IMR-90 (cell line): ENCODE measurements around the gene CHRNA1. TPM values are rescaled to one million over a fixed set of nuclear protein-coding genes. Genes with fewer than 3 reads are reported as not detected.
A peak's percentile ranks its signal among the peaks of the same experiment; 100 is the strongest.

ENCODE experiments used
- ATAC-seq: fragments of 200-7000 bp; cut with Tn5 transposase; 2 replicates; pipeline ENCODE4 v1.9.1; 2020; ENCODE audit warnings: low read depth, mild to moderate bottlenecking, moderate library complexity
- BruUV-seq: library from RNA; stranded (reverse); fragments of 400-500 nt; replicated peaks from 2 replicates; lab custom pipeline; 2021; lab: Mats Ljungman, UMichigan
- CTCF ChIA-PET: fragments of 300-600 bp; formaldehyde crosslinking; extraction: SDS; loops from one replicate; lab custom pipeline; 2021; ENCODE audit warnings: antibody characterized with exemption; lab: Yijun Ruan, JAX
- POLR2A ChIA-PET: fragments of 300-600 bp; sonication (Branson Sonifier 250); formaldehyde crosslinking; loops from one replicate; lab custom pipeline; 2022; ENCODE audit warnings: antibody characterized with exemption; ENCODE audit not compliant: unreplicated experiment; lab: Charles Lee
- DNase-seq: peaks from one replicate; pipeline ENCODE4 v3.0.0; 2013
- H2AFZ ChIP-seq: replicated peaks from 2 replicates; pipeline ENCODE3; 2013; ENCODE audit warnings: low read length, mild to moderate bottlenecking; ENCODE audit not compliant: poor library complexity
- H2AK5ac ChIP-seq: 2 replicates; pipeline ENCODE4 v1.6.1; 2013; ENCODE audit warnings: low read depth, low read length, inconsistent platforms
- H2AK9ac ChIP-seq: replicated peaks from 2 replicates; pipeline ENCODE3; 2013; ENCODE audit warnings: mild to moderate bottlenecking, low read depth, low read length, moderate library complexity; ENCODE audit not compliant: poor library complexity
- H2BK120ac ChIP-seq: 2 replicates; pipeline ENCODE4 v1.6.1; 2013; ENCODE audit warnings: low read depth, low read length, inconsistent platforms
- H2BK15ac ChIP-seq: 3 replicates; pipeline ENCODE4 v1.6.1; 2013; ENCODE audit warnings: low read depth, low read length, inconsistent platforms
- H2BK20ac ChIP-seq: 2 replicates; pipeline ENCODE4 v1.6.1; 2013; ENCODE audit warnings: low read depth, mild to moderate bottlenecking, inconsistent platforms, low read length, moderate library complexity
- H2BK5ac ChIP-seq: 2 replicates; pipeline ENCODE4 v1.6.1; 2013; ENCODE audit warnings: mild to moderate bottlenecking, low read depth, low read length, inconsistent platforms; ENCODE audit not compliant: poor library complexity, severe bottlenecking
- H3K14ac ChIP-seq: replicated peaks from 2 replicates; pipeline ENCODE4 v1.6.1; 2013; ENCODE audit warnings: low read depth, low read length, inconsistent platforms
- H3K18ac ChIP-seq: 2 replicates; pipeline ENCODE4 v1.6.1; 2013; ENCODE audit warnings: low read depth, low read length, control low read depth
- H3K23ac ChIP-seq: 2 replicates; pipeline ENCODE4 v1.6.1; 2013; ENCODE audit warnings: low read depth, low read length, inconsistent platforms
- H3K27ac ChIP-seq: 2 replicates; pipeline ENCODE4 v1.5.1; 2013; ENCODE audit warnings: mild to moderate bottlenecking, control low read depth, low read length; ENCODE audit not compliant: insufficient read depth
- H3K27me3 ChIP-seq: 2 replicates; pipeline ENCODE4 v1.6.1; 2013; ENCODE audit warnings: low read length; ENCODE audit not compliant: control insufficient read depth, insufficient read depth
- H3K36me3 ChIP-seq: 2 replicates; pipeline ENCODE4 v1.6.1; 2013; ENCODE audit warnings: low read length, mixed read lengths; ENCODE audit not compliant: control insufficient read depth, insufficient read depth
- H3K4ac ChIP-seq: 2 replicates; pipeline ENCODE4 v1.6.1; 2013; ENCODE audit warnings: low read depth, low read length, inconsistent platforms
- H3K4me1 ChIP-seq: 2 replicates; pipeline ENCODE4 v1.6.1; 2013; ENCODE audit warnings: low read length, mixed read lengths; ENCODE audit not compliant: control insufficient read depth, insufficient read depth
- H3K4me2 ChIP-seq: 2 replicates; pipeline ENCODE4 v1.6.1; 2013; ENCODE audit warnings: low read depth, mild to moderate bottlenecking, control low read depth, low read length, moderate library complexity
- H3K4me3 ChIP-seq: 2 replicates; pipeline ENCODE4 v1.5.1; 2013; ENCODE audit warnings: low read depth, mild to moderate bottlenecking, control low read depth, low read length, moderate library complexity; ENCODE audit not compliant: insufficient read depth
- H3K56ac ChIP-seq: 2 replicates; pipeline ENCODE4 v1.6.1; 2013; ENCODE audit warnings: low read length, inconsistent platforms; ENCODE audit not compliant: insufficient read depth; ENCODE audit errors: extremely low read depth
- H3K79me1 ChIP-seq, 2 experiments: 2 replicates each; pipeline ENCODE4 v1.6.1; 2013; ENCODE audit warnings: low read length in 2 of 2, inconsistent platforms in 1 of 2, low read depth in 1 of 2
- H3K9ac ChIP-seq: 2 replicates; pipeline ENCODE4 v1.6.1; 2013; ENCODE audit warnings: low read depth, low read length, control low read depth
- H3K9me1 ChIP-seq: 2 replicates; pipeline ENCODE4 v1.6.1; 2013; ENCODE audit warnings: low read length, inconsistent platforms; ENCODE audit not compliant: insufficient read depth
- H3K9me3 ChIP-seq: 2 replicates; pipeline ENCODE4 v1.6.1; 2013; ENCODE audit warnings: low read length; ENCODE audit not compliant: control insufficient read depth, insufficient read depth
- H4K20me1 ChIP-seq: 2 replicates; pipeline ENCODE4 v1.6.1; 2013; ENCODE audit warnings: low read length, inconsistent platforms; ENCODE audit not compliant: insufficient read depth
- H4K5ac ChIP-seq: 2 replicates; pipeline ENCODE4 v1.6.1; 2013; ENCODE audit warnings: mild to moderate bottlenecking, low read depth, low read length, control low read depth
- H4K8ac ChIP-seq, 2 experiments: 2 replicates each; pipeline ENCODE4 v1.6.1; 2013; ENCODE audit warnings: low read depth in 2 of 2, low read length in 2 of 2, control low read depth in 1 of 2, inconsistent platforms in 1 of 2
- H4K91ac ChIP-seq: 2 replicates; pipeline ENCODE4 v1.6.1; 2013; ENCODE audit warnings: low read depth, low read length, inconsistent platforms; ENCODE audit not compliant: insufficient read depth
- BHLHE40 ChIP-seq: fragments of 150-350 bp; IDR thresholded peaks from 2 replicates; pipeline ENCODE4 v1.6.1; 2016; ENCODE audit warnings: mild to moderate bottlenecking, low read depth, low read length
- CEBPB ChIP-seq: IDR thresholded peaks from 2 replicates; pipeline ENCODE4 v1.6.1; 2012; ENCODE audit warnings: low read depth, low read length, improper control_type of control experiment
- CHD1 ChIP-seq: IDR thresholded peaks from 2 replicates; pipeline ENCODE4 v1.6.1; 2012; ENCODE audit warnings: low read depth, low read length, improper control_type of control experiment
- CTCF ChIP-seq: conservative IDR thresholded peaks from 2 replicates; pipeline ENCODE4 v1.5.1; 2012; ENCODE audit warnings: mild to moderate bottlenecking, low read depth, low read length, improper control_type of control experiment
- FOS ChIP-seq: fragments of 150-350 bp; IDR thresholded peaks from 2 replicates; pipeline ENCODE4 v1.6.1; 2016; ENCODE audit warnings: low read depth, low read length
- MXI1 ChIP-seq: IDR thresholded peaks from 2 replicates; pipeline ENCODE4 v1.6.1; 2012; ENCODE audit warnings: low read depth, mild to moderate bottlenecking, low read length, moderate library complexity, borderline replicate concordance
- NFE2L2 ChIP-seq: fragments of 150-350 bp; IDR thresholded peaks from 2 replicates; pipeline ENCODE4 v1.6.1; 2016; ENCODE audit warnings: low read depth, mild to moderate bottlenecking, low read length
- RAD21 ChIP-seq: IDR thresholded peaks from 2 replicates; pipeline ENCODE4 v1.6.1; 2012; ENCODE audit warnings: low read length, improper control_type of control experiment
- RFX5 ChIP-seq: IDR thresholded peaks from 2 replicates; pipeline ENCODE4 v1.8.0; 2012; ENCODE audit warnings: low read depth, mild to moderate bottlenecking, low read length, moderate library complexity
- SMC3 ChIP-seq: fragments of 150-350 bp; IDR thresholded peaks from 2 replicates; pipeline ENCODE4 v1.6.1; 2016; ENCODE audit warnings: low read depth, mild to moderate bottlenecking, antibody characterized with exemption, low read length, moderate library complexity
- USF2 ChIP-seq: fragments of 150-350 bp; IDR thresholded peaks from 2 replicates; pipeline ENCODE4 v1.6.1; 2017; ENCODE audit warnings: mild to moderate bottlenecking, antibody characterized with exemption, low read length, low read depth
- WGBS, 2 experiments: methylation state at CpG; one replicate each; pipeline versions ENCODE4 v1.1.5 to v1.1.7; 2013; ENCODE audit warnings: missing lambda C conversion rate in 2 of 2; ENCODE audit not compliant: insufficient read length in 1 of 2; ENCODE audit errors: extremely low coverage in 2 of 2; 5-methylcytosine and 5-hydroxymethylcytosine counted together
- dilution Hi-C: fragments of 300-500 bp; cut with HindIII; formaldehyde crosslinking; loops from one replicate; pipeline ENCODE4 v1.14.3; 2018; ENCODE audit warnings: low sequenced_read_pairs; ENCODE audit not compliant: unreplicated experiment
- in situ Hi-C: fragments of 300-500 bp; cut with MboI; formaldehyde crosslinking; loops from 3 replicates; pipeline ENCODE4 v1.14.3; 2019; ENCODE audit warnings: low sequenced_read_pairs, inconsistent platforms, mixed read lengths
- intact Hi-C: fragments of 100-400 bp; cut with micrococcal nuclease; formaldehyde crosslinking; loops from 2 replicates; pipeline ENCODE4 v1.10.0; 2022
- polyA plus RNA-seq, 3 experiments: library from polyadenylated mRNA; depleted of rRNA; stranded (reverse); fragments of >200 nt; gene quantifications; 2 replicates each; pipeline ENCODE4 v1.2.3, GENCODE V29; 2012; ENCODE audit warnings: low replicate concordance in 1 of 3
- total RNA-seq: library from RNA; depleted of rRNA; stranded (reverse); fragments of >200 nt; gene quantifications from 2 replicates; pipeline ENCODE4 v1.2.3, GENCODE V29; 2012
- TF ChIP-seq, protein P1 (sequence below): fragments of 150-350 bp; IDR thresholded peaks from 2 replicates; pipeline ENCODE4 v1.6.1; 2016; ENCODE audit warnings: low read depth, mild to moderate bottlenecking, low read length, moderate library complexity, borderline replicate concordance

The CHRNA1 gene
- total and polyA plus RNA-seq, 2 of the 4 experiments (the other 2 are of a cell fraction): 0.75 to 0.90 TPM

- H2BK15ac ChIP-seq: peak overlapping the region; percentile 96; the same call in 2 of the 3 replicates
- peak overlapping the region; percentile 96 for H4K91ac ChIP-seq
- in situ Hi-C loops (loop anchor here (5.0 kb wide), 1 partner anchor 64 kb away; no protein-coding TSS in a partner anchor), dilution Hi-C loops (no loop called here), intact Hi-C loops (no loop called here)
- peak; percentile 99 for DNase-seq
- H2AFZ ChIP-seq: peak overlapping the region; percentile 88
- no peaks in the 10 kb centered on the region for H3K9me3 ChIP-seq
- no peak overlapping the region for H3K4me3 ChIP-seq
- H3K14ac ChIP-seq: peak overlapping the region; percentile 83
- peaks cover 42% of the 10 kb centered on the region for H3K9me1 ChIP-seq
- ChIA-PET CTCF (no interaction called here), POLR2A (interaction anchor here (0.6 kb wide), 1 partner anchor 13 kb away, joined by 3 read pairs; no protein-coding TSS in a partner anchor)
- H3K79me1 ChIP-seq: peaks cover 0 to 14% of the 10 kb centered on the region in 2 experiments; a peak in 2 of 4 replicates
- peak; percentile 86 for ATAC-seq
- peak overlapping the region; percentile 97 for H2BK120ac ChIP-seq
- peaks cover 42% of the 10 kb centered on the region for H3K4me1 ChIP-seq
- H3K4ac ChIP-seq: peak overlapping the region; percentile 98
- H3K4me2 ChIP-seq: peak overlapping the region; percentile 2; the same call in 1 of the 2 replicates
- H3K27me3 ChIP-seq: no peaks in the 10 kb centered on the region
- H3K36me3 ChIP-seq: no peaks in the 10 kb centered on the region
- 10% methylated on average over 10 of the region's 13 CpGs; no CpG with 5 or more reads in 1 of the 2 experiments for WGBS, 2 experiments
- peak overlapping the region; percentile 74 for H2BK5ac ChIP-seq
- peak overlapping the region; percentile 85 for H4K5ac ChIP-seq
- H2AK5ac ChIP-seq: peak overlapping the region; percentile 95; the same call in 1 of the 2 replicates
- peak overlapping the region; percentile 94 for H2BK20ac ChIP-seq
- peak overlapping the region; percentile 64 for H3K18ac ChIP-seq
- H3K56ac ChIP-seq: peak overlapping the region; percentile 67
- H3K27ac ChIP-seq: peak overlapping the region; percentile 73
- H3K23ac ChIP-seq: peak overlapping the region; percentile 78
- H3K9ac ChIP-seq: peak overlapping the region; percentile 71
- no peaks in the 10 kb centered on the region for H4K20me1 ChIP-seq
- H4K8ac ChIP-seq: peak overlapping the region; percentile 76 to 91
- peak overlapping the region; percentile 84 for H2AK9ac ChIP-seq
- no TSS peak for BruUV-seq
- TF ChIP-seq NFE2L2 (no peak; the same call in 1 of the 2 replicates), FOS (peak; percentile 60), SMC3 (no peak), MXI1 (peak; percentile 45; the same call in 1 of the 2 replicates), CHD1 (no peak), BHLHE40 (peak; percentile 91), RAD21 (no peak; the same call in 1 of the 2 replicates), RFX5 (no peak), CEBPB (peak; percentile 99), CTCF (no peak), USF2 (peak; percentile 68)
- TF ChIP-seq, protein P1, sequence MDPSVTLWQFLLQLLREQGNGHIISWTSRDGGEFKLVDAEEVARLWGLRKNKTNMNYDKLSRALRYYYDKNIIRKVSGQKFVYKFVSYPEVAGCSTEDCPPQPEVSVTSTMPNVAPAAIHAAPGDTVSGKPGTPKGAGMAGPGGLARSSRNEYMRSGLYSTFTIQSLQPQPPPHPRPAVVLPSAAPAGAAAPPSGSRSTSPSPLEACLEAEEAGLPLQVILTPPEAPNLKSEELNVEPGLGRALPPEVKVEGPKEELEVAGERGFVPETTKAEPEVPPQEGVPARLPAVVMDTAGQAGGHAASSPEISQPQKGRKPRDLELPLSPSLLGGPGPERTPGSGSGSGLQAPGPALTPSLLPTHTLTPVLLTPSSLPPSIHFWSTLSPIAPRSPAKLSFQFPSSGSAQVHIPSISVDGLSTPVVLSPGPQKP: no peak
Measured at GRCh38 chr2:174778085-174778981, 14.1 kb upstream of the CHRNA1 start.
